Stimulated activated CD8-positive, alpha-beta memory T cell treated with anti-CD3 and anti-CD28 coated beads, Interleukin-2, amount 100 ng/mL, for 1 hour (primary cell): ENCODE measurements around the gene EIPR1.

Experiments used
- DNase-seq, 2 donors: peaks; one replicate each; pipeline ENCODE4 v3.0.0-alpha.2; 2020; ENCODE audit warnings: low read depth in 2 of 2

The EIPR1 gene

GRCh38 chr2:3176071-3176868 lies 201.3 kb downstream of the EIPR1 start:
- no peak for DNase-seq

DNA sequence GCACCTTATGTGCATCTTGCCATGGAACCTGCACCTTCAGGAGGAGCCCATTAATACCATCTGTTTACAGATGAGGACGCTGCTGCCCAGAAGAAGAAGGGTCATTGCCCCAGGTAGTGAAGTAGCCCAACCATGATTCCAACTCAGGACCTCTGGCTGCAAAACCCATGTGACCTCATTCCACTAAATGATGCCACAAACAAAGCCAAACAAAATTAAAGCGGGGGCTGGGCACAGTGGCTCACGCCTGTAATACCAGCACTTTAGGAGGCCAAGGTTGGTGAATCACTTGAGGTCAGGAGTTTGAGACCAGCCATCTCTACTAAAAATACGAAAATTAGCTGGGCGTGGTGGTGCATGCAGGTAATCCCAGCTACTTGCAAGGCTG lies 202.1 kb downstream of the EIPR1 start:
- DNase-seq: no peak

DNA sequence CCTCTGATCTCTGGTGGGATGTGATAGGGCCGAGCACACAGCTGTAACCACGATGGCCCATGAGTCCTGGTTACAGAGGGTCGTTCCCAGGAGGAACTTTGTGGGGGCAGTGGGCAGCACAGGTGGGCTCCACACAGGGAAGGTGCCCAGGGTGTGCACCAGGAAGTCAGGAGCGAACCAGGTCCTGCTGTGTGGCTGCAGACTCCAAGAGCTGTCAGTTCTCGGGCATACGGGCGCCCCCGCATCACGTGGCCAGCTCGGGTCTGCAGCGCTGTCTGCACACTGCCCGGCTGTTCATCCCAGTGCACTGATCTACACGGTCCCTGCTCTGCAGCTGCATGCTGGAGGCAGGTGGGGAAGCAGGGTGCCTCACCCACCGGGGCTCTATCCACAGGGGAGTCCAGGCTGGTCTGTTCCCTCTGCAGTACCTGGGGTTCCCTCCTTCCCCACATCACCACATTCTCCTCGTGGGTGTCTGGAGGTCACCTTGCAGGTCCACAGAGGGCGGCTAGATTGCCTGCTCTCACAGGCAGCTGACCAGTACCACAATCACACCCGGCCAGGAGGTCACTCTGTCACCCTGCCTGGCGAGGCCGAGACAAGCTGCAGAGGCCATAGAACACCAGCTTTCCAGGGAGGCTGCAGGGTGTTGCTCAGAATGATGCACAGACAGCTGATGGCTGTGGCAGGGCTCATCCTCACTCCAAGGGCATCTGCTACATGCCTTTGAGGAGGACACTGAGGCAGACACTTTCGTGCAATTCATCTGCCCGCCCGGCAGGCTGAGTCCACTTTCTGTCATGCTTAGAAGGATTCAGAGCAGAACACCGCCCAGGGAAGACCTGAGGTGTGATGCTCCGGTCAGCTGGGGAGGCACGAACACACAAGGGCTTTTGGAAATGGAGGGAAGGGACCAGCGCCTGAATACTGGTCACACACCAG lies 202.7 kb downstream of the EIPR1 start:
- no peak for DNase-seq

DNA sequence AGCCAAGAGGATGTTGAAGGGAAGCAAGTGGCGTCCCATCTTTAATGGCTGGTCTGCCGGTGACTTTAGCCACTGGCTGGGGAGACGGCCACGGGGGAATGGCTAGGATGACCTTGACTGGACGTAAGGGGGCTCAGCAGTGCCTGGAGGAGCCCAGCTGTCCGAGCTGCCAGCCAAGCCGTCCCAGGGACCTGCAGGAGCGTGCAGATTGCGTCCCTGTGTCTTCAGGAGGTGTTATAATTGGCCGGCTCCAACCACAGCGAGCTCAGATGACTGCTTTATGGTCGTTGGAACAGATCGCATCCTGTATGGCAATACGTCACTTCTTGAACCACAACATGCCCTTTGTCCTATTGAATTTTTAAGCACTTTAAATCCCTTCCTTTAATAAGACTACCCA lies 204.6 kb downstream of the EIPR1 start:
- DNase-seq: no peak

DNA sequence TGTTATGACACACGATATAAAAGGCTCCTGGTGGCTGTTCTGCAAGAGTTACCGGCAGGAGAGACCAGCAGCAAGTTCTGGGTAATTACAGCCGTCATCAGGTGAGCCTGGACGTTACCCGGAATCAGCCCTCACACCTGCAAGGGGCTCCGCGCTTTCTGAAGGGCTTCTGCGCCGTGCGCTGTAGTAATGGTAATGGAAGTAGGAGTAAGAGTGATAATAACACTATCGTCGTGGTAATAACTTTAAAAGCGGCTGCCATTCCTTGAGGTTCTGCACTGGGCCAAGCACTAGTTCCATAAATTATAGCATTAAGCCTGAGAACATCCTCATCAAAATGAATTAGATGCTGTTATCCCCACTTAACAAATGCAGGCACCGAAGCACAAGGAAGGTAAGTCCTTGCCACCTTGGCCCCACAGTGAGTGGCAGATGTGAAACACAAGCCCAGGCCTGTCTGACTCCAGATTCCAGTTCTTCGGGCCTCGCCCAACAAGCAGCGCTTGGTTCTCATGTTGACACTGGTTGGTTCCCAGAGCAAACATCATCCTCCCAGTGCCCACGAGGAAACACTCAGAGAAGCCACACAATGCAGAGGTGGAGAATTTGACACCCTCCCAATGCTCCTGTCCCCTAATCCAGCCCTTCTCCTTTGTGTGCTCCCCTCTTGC lies 205.2 kb downstream of the EIPR1 start:
- DNase-seq: no peak

DNA sequence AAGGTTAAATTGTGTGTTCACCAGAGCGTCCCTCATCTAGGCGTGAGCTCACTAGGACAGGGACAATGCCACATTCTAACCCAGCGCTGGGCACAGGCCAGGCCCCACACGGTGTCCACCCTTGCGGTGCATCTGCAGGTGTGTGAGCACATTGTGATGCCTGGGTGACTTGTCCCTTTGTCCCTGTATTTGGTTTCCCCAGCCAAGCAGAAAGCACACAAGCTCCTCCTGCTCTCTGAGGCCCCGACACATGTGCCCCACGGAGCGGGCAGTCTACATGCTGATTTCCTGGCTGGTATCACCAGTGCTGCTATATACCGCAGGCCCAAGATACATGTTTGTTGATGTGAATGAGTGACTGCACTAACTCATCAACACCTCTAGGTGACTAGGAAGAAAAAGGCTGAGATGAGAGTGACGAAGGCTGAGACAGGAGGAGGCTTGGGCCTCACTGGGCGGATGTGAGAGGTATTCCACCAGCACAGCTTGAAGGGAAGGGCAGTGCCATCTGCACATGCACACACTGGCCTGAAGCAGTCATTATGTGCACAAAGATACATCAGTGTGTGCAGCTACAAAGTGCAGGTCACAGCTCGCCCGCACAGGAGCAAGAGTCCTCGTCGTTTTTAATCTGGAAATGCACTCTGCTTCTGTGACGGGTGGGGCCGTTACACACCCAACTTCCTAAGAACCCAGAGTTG lies 205.9 kb downstream of the EIPR1 start:
- DNase-seq: no peak

GRCh38 chr2:3170792-3171455 lies 206.7 kb downstream of the EIPR1 start:
- DNase-seq: no peak

DNA sequence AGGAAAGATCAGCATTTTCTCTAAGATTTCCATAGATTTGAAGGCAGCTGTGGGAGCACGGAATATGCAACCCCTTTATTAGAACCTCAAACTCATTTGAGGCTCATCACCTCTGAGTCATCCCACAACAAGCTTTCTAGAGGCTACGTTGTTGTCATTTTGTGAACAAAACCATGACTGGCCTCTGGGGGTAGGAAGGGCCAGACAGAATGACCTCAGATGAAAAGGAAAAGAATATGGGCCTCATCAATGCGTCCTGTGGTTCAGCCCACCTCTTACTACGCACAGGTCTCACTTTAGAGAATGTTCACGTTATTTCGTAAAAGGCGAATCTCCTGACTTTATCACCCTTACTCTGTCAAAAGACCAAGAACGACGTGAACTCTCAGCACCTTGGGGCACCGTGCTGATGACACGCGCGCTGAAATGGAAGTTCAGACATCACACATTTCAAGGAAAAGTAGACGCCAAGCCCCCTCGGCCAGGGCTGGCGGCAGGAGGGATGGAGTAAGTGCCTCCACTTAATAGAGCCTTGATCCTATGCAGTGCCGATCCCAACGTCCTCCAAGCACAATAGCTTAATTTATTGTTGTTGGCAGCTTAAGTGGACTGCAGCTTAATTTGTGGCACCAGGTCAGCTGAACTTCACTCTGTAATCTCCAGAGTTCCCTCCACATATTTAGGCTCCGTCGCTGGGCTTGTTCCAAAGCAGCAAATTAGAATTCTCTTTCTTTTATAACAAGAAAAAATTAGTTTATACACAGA lies 208.3 kb downstream of the EIPR1 start:
- DNase-seq: no peak

DNA sequence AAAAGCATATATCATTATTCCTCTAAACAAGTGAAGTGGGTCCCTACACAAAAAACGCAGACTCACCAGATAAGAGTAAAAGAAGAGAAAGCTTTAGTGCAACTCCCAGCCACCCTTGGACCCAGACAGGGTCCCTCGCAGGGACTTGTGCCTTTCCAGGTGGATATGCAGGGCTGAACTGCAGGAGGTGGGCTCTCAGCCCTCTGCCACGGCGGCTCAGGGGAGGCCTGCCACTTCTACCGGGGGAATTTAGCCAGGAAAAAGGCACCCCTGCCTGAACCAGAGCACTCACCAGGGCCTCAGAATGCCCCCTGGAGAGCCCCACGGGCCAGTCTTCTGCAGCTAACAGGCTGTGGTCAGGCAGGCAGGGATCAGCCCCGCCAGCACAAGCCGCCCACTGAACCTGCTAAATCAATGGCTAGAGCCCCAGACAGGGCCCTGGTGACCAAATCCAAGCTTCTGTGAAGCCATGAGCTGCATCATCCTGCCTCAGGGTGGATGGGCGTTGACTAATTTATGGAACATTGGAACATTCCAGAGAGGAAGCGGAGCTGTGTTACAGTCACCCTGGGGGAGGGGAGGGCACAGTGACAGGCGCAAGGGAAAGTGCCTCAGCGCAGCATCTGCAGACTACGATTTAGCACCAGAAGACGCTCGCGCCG lies 209.3 kb downstream of the EIPR1 start:
- no peak for DNase-seq

- DNase-seq: no peak
Observed at GRCh38 chr2:3163401-3163800, 214.2 kb downstream of the EIPR1 start.

DNA sequence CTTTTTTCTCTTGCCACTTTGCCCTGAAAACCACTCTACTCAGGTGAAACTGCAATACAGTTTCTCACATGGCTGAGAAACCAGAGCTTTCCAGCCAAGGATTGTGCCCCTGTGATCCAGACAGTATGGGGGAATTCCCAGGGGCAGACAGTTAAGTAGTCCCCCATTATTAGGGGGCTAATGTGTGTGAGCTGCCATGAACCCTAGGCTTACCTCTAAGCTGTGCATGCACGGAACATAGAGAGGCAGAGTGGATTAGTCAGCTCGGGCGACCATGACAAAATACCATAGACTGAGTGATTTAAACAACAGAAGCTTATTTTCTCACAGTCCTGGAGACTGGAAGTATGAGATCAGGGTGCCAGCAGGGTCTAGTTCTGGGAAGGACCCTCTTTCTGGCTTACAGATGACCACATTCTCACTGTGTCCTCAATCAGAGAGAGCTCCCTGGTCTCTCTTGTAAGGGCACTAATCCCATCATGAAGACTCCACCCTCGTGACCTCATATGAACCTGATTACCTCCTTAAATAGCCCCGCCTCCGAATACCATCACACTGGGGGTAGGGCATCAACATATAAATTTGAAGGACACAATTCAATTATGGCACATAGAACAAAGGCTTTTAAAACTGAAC lies 215.1 kb downstream of the EIPR1 start:
- DNase-seq: no peak

GRCh38 chr2:3160751-3161330 lies 216.8 kb downstream of the EIPR1 start:
- no peak for DNase-seq

GRCh38 chr2:3159782-3160545 lies 217.7 kb downstream of the EIPR1 start:
- no peak for DNase-seq

DNA sequence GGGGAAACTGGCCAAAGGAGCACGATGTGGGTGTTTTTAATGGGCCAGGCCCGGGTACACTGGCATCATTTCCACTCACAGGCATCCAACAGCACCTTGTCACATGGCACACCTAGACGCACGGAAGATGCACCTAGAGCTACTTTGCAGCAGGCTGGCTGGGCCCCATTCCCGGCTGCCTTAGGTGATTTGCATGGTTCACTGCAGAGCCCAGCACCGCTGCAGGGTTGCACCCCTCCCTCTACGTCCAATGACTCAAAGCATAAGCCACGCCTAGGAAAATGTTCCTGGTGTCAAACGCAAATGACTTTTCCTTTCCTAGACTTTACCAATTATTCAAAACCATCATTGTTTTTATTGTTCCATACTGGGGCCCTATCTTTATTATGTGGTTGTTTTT lies 222.9 kb downstream of the EIPR1 start:
- no peak for DNase-seq

DNA sequence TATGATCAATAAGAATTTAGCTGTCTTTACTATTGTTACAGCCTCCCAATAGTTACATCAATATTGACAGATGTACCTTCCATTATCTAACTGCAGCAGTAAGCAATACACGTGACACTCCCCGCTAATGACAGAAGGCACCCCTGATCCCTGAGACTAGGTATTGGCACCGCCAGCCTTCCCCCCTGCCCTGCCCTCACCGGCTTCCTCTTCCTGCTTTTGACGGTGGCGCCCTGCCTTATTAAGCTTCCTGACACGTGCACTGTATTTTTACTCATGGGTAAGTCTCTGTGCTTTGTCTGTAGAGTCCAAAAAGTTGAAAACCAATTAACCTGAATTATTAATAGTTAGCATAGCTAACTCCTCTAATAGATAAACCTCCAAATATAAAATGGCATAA lies 223.5 kb downstream of the EIPR1 start:
- no peak for DNase-seq

DNA sequence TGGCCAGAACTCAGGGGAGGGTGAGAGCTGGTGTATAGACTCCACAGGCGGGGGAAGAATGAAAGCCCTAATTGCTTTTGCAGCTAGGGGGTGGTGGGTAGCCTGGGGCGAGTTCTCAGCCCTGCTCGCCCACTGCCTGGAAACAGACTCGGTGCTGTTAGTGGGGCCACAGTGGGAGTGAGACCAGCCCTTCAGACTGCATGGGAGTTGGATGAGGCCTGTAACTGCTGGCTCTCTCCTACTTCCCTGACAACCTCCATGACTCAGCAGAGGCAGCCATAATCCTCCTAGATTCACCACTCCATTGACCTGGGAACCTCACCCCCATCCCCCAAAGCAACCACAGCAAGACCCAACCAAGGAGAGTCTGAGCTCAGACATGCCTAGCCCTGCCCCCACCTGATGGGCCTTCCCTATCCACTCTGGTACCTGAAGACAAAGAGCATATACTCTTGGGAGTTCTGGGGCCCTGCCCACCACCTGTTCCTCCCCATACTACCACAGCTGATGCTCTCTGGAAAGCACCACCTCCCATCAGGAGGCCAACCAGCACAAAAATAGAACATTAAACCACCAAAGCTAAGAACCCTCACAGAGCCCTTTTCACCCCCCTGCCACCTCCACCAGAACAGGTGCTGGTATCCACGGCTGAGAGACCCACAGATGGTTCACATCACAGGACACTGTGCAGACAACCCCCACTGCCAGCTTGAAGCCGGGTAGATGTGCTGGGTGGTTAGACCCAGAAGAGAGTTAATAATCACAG lies 226.3 kb downstream of the EIPR1 start:
- no peak for DNase-seq

DNA sequence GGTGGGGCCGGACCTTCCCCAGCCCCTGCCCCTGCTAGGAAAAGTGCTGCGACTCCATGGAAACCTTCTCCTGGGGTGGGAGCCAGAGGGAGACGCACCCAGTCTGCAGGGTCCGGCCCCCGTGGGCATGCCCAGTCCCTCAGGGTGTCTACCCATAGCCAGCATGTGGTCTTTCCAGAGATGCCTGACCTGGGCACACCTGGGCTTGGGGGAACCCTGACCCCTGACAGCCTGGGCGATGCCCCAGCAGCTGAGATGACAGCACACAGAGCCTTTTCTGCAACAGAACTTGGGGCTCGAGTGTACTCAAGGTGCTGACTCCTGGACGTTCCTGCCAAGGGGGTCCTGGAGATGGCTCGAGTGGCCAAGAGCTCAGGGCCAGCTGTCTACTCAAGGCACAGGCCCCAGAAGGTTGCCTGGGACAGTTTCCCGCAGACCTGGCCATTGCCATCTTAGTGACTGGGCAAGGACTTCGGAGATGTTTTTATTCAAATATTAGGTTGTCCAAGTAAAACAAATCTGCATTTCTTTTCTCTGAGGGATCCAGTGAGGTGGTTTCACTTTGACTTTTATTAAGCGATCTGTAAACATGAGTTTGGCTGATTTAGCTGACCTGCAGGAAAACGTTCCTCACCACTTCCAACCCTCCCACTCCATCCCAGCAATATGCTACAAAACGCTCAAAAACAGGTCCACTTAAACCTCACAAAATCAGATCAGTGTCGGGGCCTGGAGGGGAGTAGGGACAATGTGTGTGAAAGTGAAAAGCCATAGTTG lies 228.0 kb downstream of the EIPR1 start:
- DNase-seq: no peak
